ENCODE data around the gene ARMH1.
A peak's percentile ranks its signal among the peaks of the same experiment; 100 is the strongest.

ARMH1 gene

DNA sequence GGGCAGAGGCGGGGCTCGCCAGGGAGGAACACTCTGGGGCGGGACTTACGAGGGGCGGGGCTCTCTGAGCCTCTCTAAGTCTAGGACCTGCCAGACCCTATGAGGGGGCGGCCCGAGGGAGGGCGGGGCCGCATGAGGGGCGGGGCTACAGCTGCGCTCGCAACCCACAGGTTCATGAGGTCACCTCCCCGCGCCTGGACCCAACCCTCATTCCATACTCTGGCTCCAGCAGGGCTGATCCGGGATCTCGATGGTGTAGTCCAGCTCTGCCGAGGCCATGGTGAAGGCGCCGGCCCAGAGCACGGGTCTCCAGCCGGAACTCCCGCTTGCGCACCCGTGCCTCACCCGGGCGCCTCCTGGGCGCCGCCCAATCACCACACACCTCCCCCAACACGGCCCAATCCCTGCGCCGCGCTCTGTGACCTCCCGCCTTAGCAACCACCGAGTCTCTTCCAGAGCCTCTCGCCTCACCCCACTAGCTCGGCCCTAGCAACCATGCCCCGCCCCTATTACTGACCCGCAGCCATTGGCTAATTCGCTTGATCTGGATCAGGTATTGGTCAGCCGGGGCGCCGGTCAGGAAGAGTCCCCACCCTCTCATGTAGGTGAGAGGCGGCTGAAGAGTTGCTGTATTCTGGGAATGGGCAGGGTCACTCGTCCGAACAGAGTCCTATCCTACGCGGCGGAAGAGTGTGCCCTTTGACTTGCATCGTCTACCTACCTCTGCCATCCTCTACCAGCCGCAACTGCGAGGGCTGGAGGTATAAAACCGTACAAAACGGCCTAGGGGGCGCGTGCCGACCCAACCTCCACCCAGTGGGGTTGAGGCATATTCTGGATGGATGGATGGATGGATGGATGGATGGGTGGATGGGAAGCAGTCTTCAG is at the start of gene ARMH1, which contains the start of gene TMEM53:
TSS of gene ARMH1 (plus strand) at position 602 of the 888 bp plus-strand sequence. CDS start 14,984 bp downstream, outside the sequence.
TSS of gene TMEM53 (minus strand) at position 369 of the 888 bp plus-strand sequence. CDS start at position 279, 90 bp downstream.
- ATAC-seq (ENCODE audit: low read depth), result peak; percentile 90
- peak within 1 kb of the TSS; percentile 94 for H3K27ac Mint-ChIP-seq
- DNase-seq (ENCODE audit: low spot score in 2 of 2), result peak; percentile 98
- H3K27me3 Mint-ChIP-seq, result no peaks in the 10 kb centered on the region
- H3K9me3 Mint-ChIP-seq, result no peaks in the 10 kb centered on the region
- peak within 1 kb of the TSS; percentile 86 for H3K4me3 Mint-ChIP-seq
- peaks cover 16% of the 10 kb centered on the region for H3K4me1 Mint-ChIP-seq
- H3K36me3 Mint-ChIP-seq, result no peaks in the 10 kb centered on the region

GRCh38 chr1:44625348-44625747 is 49.2 kb upstream of the ARMH1 start:
- no peak overlapping the region for H3K4me3 Mint-ChIP-seq
- H3K4me1 Mint-ChIP-seq, result no peaks in the 10 kb centered on the region
- no peaks in the 10 kb centered on the region for H3K9me3 Mint-ChIP-seq
- H3K27me3 Mint-ChIP-seq, result peaks cover 6% of the 10 kb centered on the region
- no peak for ATAC-seq (ENCODE audit: low read depth)
- H3K27ac Mint-ChIP-seq, result no peak overlapping the region
- H3K36me3 Mint-ChIP-seq, result no peaks in the 10 kb centered on the region
- no peak for DNase-seq (ENCODE audit: low spot score in 2 of 2)

- H3K4me1 Mint-ChIP-seq, result peaks cover 23% of the 10 kb centered on the region
- no peaks in the 10 kb centered on the region for H3K27me3 Mint-ChIP-seq
- H3K4me3 Mint-ChIP-seq, result no peak overlapping the region
Observed at GRCh38 chr1:44628962-44629756, 45.4 kb upstream of the ARMH1 start.

GRCh38 chr1:44630116-44630515 is 44.4 kb upstream of the ARMH1 start:
- Mint-ChIP-seq H3K36me3 (peaks cover 11% of the 10 kb centered on the region), H3K4me3 (peak overlapping the region; percentile 95), H3K4me1 (peaks cover 31% of the 10 kb centered on the region), H3K27ac (peak overlapping the region; percentile 99), H3K27me3 (no peaks in the 10 kb centered on the region), H3K9me3 (no peaks in the 10 kb centered on the region)
- DNase-seq (ENCODE audit: low spot score in 2 of 2) (no peak), ATAC-seq (ENCODE audit: low read depth) (no peak)

More at GRCh38 chr1:44628962-44629756, 45.4 kb upstream of the ARMH1 start:
- Mint-ChIP-seq H3K36me3 (peaks cover 3% of the 10 kb centered on the region), H3K9me3 (no peaks in the 10 kb centered on the region), H3K27ac (no peak overlapping the region)
- no peak for ATAC-seq (ENCODE audit: low read depth)
- no peak for DNase-seq (ENCODE audit: low spot score in 2 of 2)

DNA sequence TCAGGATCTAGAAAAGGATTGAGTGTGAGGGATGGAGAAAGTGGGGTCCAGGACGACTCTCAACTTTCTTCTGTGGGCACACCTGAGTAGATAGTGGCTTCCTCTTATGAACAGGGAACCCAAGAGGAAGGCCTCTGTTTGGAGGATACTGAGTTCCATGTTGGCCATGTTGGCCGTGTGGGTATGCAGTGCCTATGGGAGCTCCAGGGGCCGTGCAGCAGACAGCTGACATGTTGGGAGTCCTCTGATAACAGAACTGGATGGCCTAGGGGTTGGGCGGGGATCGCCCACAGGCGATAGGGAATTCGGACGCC is 43.2 kb upstream of the ARMH1 start:
- peaks cover 35% of the 10 kb centered on the region for H3K4me1 Mint-ChIP-seq
- ATAC-seq (ENCODE audit: low read depth) (peak; percentile 13), DNase-seq (ENCODE audit: low spot score in 2 of 2) (no peak)
- H3K9me3 Mint-ChIP-seq, result no peaks in the 10 kb centered on the region
- peak overlapping the region; percentile 95 for H3K4me3 Mint-ChIP-seq
- H3K36me3 Mint-ChIP-seq, result peaks cover 18% of the 10 kb centered on the region
- peak overlapping the region; percentile 99 for H3K27ac Mint-ChIP-seq
- no peaks in the 10 kb centered on the region for H3K27me3 Mint-ChIP-seq

GRCh38 chr1:44631647-44632539 is 42.6 kb upstream of the ARMH1 start:
- ATAC-seq (ENCODE audit: low read depth) (peak; percentile 74), DNase-seq (ENCODE audit: low spot score in 2 of 2) (peak; percentile 82 to 92)
- Mint-ChIP-seq H3K27me3 (no peaks in the 10 kb centered on the region), H3K4me3 (peak overlapping the region; percentile 95), H3K4me1 (peaks cover 35% of the 10 kb centered on the region), H3K27ac (peak overlapping the region; percentile 99), H3K36me3 (peaks cover 22% of the 10 kb centered on the region), H3K9me3 (no peaks in the 10 kb centered on the region)

DNA sequence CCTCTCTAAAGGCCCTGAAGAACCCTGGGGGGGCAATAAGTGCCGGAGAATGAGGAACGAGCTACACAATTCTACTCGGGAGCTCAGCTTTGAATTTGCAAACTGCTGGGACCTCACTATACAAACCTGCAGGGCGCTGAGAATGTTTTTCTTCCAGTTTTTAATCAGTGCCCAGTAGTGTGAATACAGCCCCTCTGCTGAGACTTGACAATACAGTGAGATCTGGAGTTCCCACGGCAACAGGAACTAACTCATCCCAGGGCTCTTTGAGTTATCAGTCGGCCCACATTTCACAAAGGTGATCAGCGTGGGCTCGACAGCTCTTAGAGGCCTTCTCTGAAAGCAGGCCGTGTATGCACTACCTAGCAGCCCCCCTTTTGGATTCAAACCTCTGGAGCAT is 41.9 kb upstream of the ARMH1 start:
- H3K36me3 Mint-ChIP-seq, result peaks cover 23% of the 10 kb centered on the region
- H3K27ac Mint-ChIP-seq, result peak overlapping the region; percentile 99
- ATAC-seq (ENCODE audit: low read depth) (peak; percentile 8), DNase-seq (ENCODE audit: low spot score in 2 of 2) (no peak)
- no peaks in the 10 kb centered on the region for H3K9me3 Mint-ChIP-seq
- peak overlapping the region; percentile 95 for H3K4me3 Mint-ChIP-seq
- H3K27me3 Mint-ChIP-seq, result no peaks in the 10 kb centered on the region
- H3K4me1 Mint-ChIP-seq, result peaks cover 35% of the 10 kb centered on the region

DNA sequence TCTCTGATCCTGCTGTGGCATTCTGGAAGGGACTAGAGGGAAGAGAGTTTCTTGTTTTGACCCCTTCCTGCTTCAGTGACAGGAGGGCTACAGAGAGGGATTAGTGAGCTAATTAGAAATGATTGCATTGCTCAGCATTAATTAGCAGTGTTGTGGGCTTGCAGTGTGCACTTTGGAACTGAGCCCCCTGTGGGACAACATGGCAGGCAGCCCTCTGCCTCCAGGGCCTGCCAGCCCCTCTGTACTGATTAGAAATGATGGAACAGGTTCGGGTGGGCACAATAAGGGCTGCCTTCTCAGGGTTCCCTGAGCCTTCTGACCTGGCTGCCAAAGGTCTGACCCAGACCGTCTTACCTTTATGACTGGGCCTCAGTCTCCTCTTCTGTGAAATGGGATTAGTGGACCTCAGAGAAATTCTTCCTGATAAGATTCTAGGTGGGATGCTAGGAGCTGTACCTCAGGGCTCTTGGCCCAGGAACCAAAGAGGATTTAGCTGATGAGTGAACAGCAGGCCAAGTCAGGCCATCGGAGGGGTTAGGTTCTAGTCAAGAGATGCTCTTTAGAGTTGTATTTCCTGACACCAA is 39.8 kb upstream of the ARMH1 start:
- no peak overlapping the region for H3K4me3 Mint-ChIP-seq
- DNase-seq (ENCODE audit: low spot score in 2 of 2), result no peak
- no peaks in the 10 kb centered on the region for H3K9me3 Mint-ChIP-seq
- peak overlapping the region; percentile 91 for H3K27ac Mint-ChIP-seq
- H3K36me3 Mint-ChIP-seq, result peaks cover 31% of the 10 kb centered on the region
- ATAC-seq (ENCODE audit: low read depth), result no peak
- peaks cover 37% of the 10 kb centered on the region for H3K4me1 Mint-ChIP-seq
- no peaks in the 10 kb centered on the region for H3K27me3 Mint-ChIP-seq

- Mint-ChIP-seq H3K36me3 (peaks cover 31% of the 10 kb centered on the region), H3K9me3 (no peaks in the 10 kb centered on the region), H3K27me3 (no peaks in the 10 kb centered on the region), H3K27ac (no peak overlapping the region), H3K4me1 (peaks cover 37% of the 10 kb centered on the region), H3K4me3 (no peak overlapping the region)
- no peak for ATAC-seq (ENCODE audit: low read depth)
- no peak for DNase-seq (ENCODE audit: low spot score in 2 of 2)
Observed at GRCh38 chr1:44635439-44635838, 39.1 kb upstream of the ARMH1 start.

DNA sequence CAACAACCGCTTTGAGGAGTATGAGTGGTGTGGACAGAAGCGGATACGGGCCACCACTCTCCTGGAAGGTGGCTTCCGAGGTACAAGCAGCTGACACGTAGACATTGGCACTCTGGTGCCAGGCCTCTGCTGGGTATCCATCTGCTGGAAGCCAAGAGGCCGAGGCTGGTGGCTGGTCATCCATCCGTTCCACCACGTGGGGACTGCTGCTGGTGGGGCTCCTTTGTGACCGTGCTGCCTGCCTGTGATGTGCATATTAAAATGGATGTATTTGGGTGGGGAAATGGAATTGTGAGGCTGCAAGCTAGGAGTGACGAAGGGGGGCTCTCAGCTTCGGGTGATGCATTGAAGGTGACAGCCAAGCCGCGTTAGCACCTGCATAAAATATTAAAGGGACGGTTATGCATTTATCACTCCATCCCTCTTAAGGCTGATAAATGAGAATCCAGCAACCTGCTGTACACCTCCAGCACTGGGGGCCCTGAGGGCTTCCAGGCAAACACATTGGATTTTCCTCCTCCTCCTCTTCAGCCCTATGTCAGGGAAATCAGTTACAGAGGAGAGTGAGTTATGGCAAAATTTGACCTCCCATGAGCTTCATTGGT is 38.3 kb upstream of the ARMH1 start:
- Mint-ChIP-seq H3K9me3 (no peaks in the 10 kb centered on the region), H3K4me3 (no peak overlapping the region), H3K27ac (no peak overlapping the region), H3K27me3 (no peaks in the 10 kb centered on the region), H3K4me1 (peaks cover 30% of the 10 kb centered on the region), H3K36me3 (peaks cover 31% of the 10 kb centered on the region)
- ATAC-seq (ENCODE audit: low read depth) (no peak), DNase-seq (ENCODE audit: low spot score in 2 of 2) (no peak)

- no peak overlapping the region for H3K4me3 Mint-ChIP-seq
- ATAC-seq (ENCODE audit: low read depth) (no peak), DNase-seq (ENCODE audit: low spot score in 2 of 2) (no peak)
- no peaks in the 10 kb centered on the region for H3K27me3 Mint-ChIP-seq
- peaks cover 29% of the 10 kb centered on the region for H3K4me1 Mint-ChIP-seq
- no peak overlapping the region for H3K27ac Mint-ChIP-seq
- H3K9me3 Mint-ChIP-seq, result no peaks in the 10 kb centered on the region
- peaks cover 32% of the 10 kb centered on the region for H3K36me3 Mint-ChIP-seq
Observed at GRCh38 chr1:44636688-44637598, 37.6 kb upstream of the ARMH1 start.

- no peak for DNase-seq (ENCODE audit: low spot score in 2 of 2)
- Mint-ChIP-seq H3K36me3 (peaks cover 37% of the 10 kb centered on the region), H3K9me3 (no peaks in the 10 kb centered on the region), H3K4me3 (no peak overlapping the region), H3K27ac (no peak overlapping the region), H3K27me3 (no peaks in the 10 kb centered on the region), H3K4me1 (peaks cover 33% of the 10 kb centered on the region)
- no peak for ATAC-seq (ENCODE audit: low read depth)
Observed at GRCh38 chr1:44637702-44638411, 36.7 kb upstream of the ARMH1 start.

Measured in memory B cell (primary cell).